H9 (cell line): ENCODE measurements around the gene POU2F1. TPM values are rescaled to one million over a fixed set of nuclear protein-coding genes. Genes with fewer than 3 reads are reported as not detected.

Experiments
- DNase-seq: peaks from one replicate; pipeline ENCODE4 v3.0.0-alpha.2; 2017
- H2AFZ ChIP-seq: one replicate; pipeline ENCODE4 v1.6.1; 2013; ENCODE audit warnings: mild to moderate bottlenecking, low read length, control low read depth, moderate library complexity
- H2AK5ac ChIP-seq: 2 replicates; pipeline ENCODE4 v1.6.1; 2013; ENCODE audit warnings: low read length, control low read depth, mixed read lengths; ENCODE audit not compliant: insufficient read length
- H2BK120ac ChIP-seq: one replicate; pipeline ENCODE4 v1.6.1; 2013; ENCODE audit warnings: low read depth, mild to moderate bottlenecking, low read length, control low read depth, inconsistent platforms; ENCODE audit not compliant: poor library complexity, severe bottlenecking
- H2BK12ac ChIP-seq: 2 replicates; pipeline ENCODE4 v1.6.1; 2013; ENCODE audit warnings: low read length, control low read depth, mixed read lengths, low read depth; ENCODE audit not compliant: insufficient read length
- H2BK15ac ChIP-seq: 2 replicates; pipeline ENCODE4 v1.6.1; 2013; ENCODE audit warnings: low read depth, low read length, control low read depth
- H2BK20ac ChIP-seq: one replicate; pipeline ENCODE4 v1.6.1; 2013; ENCODE audit warnings: low read depth, mild to moderate bottlenecking, low read length, control low read depth, inconsistent platforms; ENCODE audit not compliant: poor library complexity, severe bottlenecking
- H2BK5ac ChIP-seq: 2 replicates; pipeline ENCODE4 v1.6.1; 2013; ENCODE audit warnings: low read length, control low read depth, mixed read lengths; ENCODE audit not compliant: insufficient read length
- H3K14ac ChIP-seq: 2 replicates; pipeline ENCODE4 v1.6.1; 2013; ENCODE audit warnings: low read length, control low read depth; ENCODE audit not compliant: insufficient read depth
- H3K18ac ChIP-seq: 2 replicates; pipeline ENCODE4 v1.6.1; 2013; ENCODE audit warnings: low read depth, mild to moderate bottlenecking, mixed read lengths, low read length, control low read depth; ENCODE audit not compliant: insufficient read length
- H3K23ac ChIP-seq: 2 replicates; pipeline ENCODE4 v1.6.1; 2013; ENCODE audit warnings: low read length, control low read depth, mixed read lengths, low read depth; ENCODE audit not compliant: insufficient read length
- H3K23me2 ChIP-seq: 2 replicates; pipeline ENCODE4 v1.6.1; 2013; ENCODE audit warnings: low read depth, mild to moderate bottlenecking, mixed read lengths, low read length, control low read depth; ENCODE audit not compliant: insufficient read length, poor library complexity, severe bottlenecking
- H3K27ac ChIP-seq: 2 replicates; pipeline ENCODE4 v1.5.1; 2013; ENCODE audit warnings: low read length, control low read depth, mixed read lengths, low read depth; ENCODE audit not compliant: insufficient read length
- H3K27me3 ChIP-seq: 2 replicates; pipeline ENCODE4 v1.6.1; 2013; ENCODE audit warnings: low read length, control low read depth, inconsistent platforms; ENCODE audit not compliant: insufficient read depth
- H3K4ac ChIP-seq: 2 replicates; pipeline ENCODE4 v1.6.1; 2013; ENCODE audit warnings: low read depth, mild to moderate bottlenecking, control low read depth, inconsistent platforms, low read length, moderate library complexity
- H3K4me1 ChIP-seq: 2 replicates; pipeline ENCODE4 v1.6.1; 2013; ENCODE audit warnings: low read length, control low read depth, inconsistent platforms; ENCODE audit not compliant: insufficient read depth
- H3K4me2 ChIP-seq: 2 replicates; pipeline ENCODE4 v1.6.1; 2013; ENCODE audit warnings: low read length, control low read depth, mixed read lengths; ENCODE audit not compliant: insufficient read length, insufficient read depth
- H3K56ac ChIP-seq: 2 replicates; pipeline ENCODE4 v1.6.1; 2013; ENCODE audit warnings: low read depth, mild to moderate bottlenecking, mixed read lengths, low read length, control low read depth; ENCODE audit not compliant: insufficient read length
- H3K79me1 ChIP-seq: 2 replicates; pipeline ENCODE4 v1.6.1; 2013; ENCODE audit warnings: low read depth, mild to moderate bottlenecking, moderate library complexity, low read length, control low read depth, inconsistent platforms; ENCODE audit not compliant: insufficient read depth, poor library complexity, severe bottlenecking
- H3K79me2 ChIP-seq: 2 replicates; pipeline ENCODE4 v1.6.1; 2013; ENCODE audit warnings: low read length, control low read depth, inconsistent platforms; ENCODE audit not compliant: insufficient read depth
- H3K9ac ChIP-seq: 2 replicates; pipeline ENCODE4 v1.6.1; 2013; ENCODE audit warnings: low read length, control low read depth, mixed read lengths; ENCODE audit not compliant: insufficient read length; ENCODE audit errors: extremely low read depth
- H3K9me3 ChIP-seq: one replicate; pipeline ENCODE4 v1.6.1; 2013; ENCODE audit warnings: low read depth, low read length, inconsistent platforms; ENCODE audit not compliant: control insufficient read depth
- H3T11ph ChIP-seq: one replicate; pipeline ENCODE4 v1.6.1; 2013; ENCODE audit warnings: mild to moderate bottlenecking, low read length, control low read depth, inconsistent platforms
- H4K20me1 ChIP-seq: one replicate; pipeline ENCODE4 v1.6.1; 2013; ENCODE audit not compliant: control insufficient read depth, insufficient read length, insufficient read depth
- H4K5ac ChIP-seq: 2 replicates; pipeline ENCODE4 v1.6.1; 2013; ENCODE audit warnings: low read depth, mild to moderate bottlenecking, mixed read lengths, low read length, control low read depth; ENCODE audit not compliant: insufficient read length
- H4K8ac ChIP-seq: replicated peaks from 2 replicates; pipeline ENCODE4 v1.6.1; 2013; ENCODE audit warnings: low read length, control low read depth, mixed read lengths, low read depth; ENCODE audit not compliant: insufficient read length
- H4K91ac ChIP-seq: 2 replicates; pipeline ENCODE4 v1.6.1; 2013; ENCODE audit warnings: low read depth, mild to moderate bottlenecking, moderate library complexity, mixed read lengths, low read length, control low read depth; ENCODE audit not compliant: insufficient read length
- H3K27ac Mint-ChIP-seq, 3 experiments: 2 replicates in 2 of 3; 3 replicates in 1 of 3; pipeline ENCODE4 v1.8.0; 2020 to 2021; ENCODE audit warnings: mixed read lengths in 3 of 3, mild to moderate bottlenecking in 1 of 3, moderate library complexity in 1 of 3
- H3K27me3 Mint-ChIP-seq: 2 replicates; pipeline ENCODE4 v1.8.0; 2021; ENCODE audit warnings: low read depth, mild to moderate bottlenecking, moderate library complexity, mixed read lengths
- H3K36me3 Mint-ChIP-seq, 3 experiments: 2 replicates in 2 of 3; 3 replicates in 1 of 3; pipeline ENCODE4 v1.8.0; 2020 to 2021; ENCODE audit warnings: low read depth in 3 of 3, mixed read lengths in 3 of 3; ENCODE audit not compliant: insufficient read depth in 1 of 3
- H3K4me1 Mint-ChIP-seq, 2 experiments: 2 replicates each; pipeline ENCODE4 v1.8.0; 2020; ENCODE audit warnings: mixed read lengths in 2 of 2
- H3K4me3 Mint-ChIP-seq, 2 experiments: 2 replicates in 1 of 2; 3 replicates in 1 of 2; pipeline ENCODE4 v1.8.0; 2020 to 2021; ENCODE audit warnings: mild to moderate bottlenecking in 2 of 2, mixed read lengths in 2 of 2, moderate library complexity in 1 of 2
- H3K9me3 Mint-ChIP-seq, 2 experiments: 2 replicates in 1 of 2; 3 replicates in 1 of 2; pipeline ENCODE4 v1.8.0; 2020; ENCODE audit warnings: mild to moderate bottlenecking in 2 of 2, mixed read lengths in 2 of 2, moderate library complexity in 1 of 2
- WGBS: extraction: QIAGEN DNeasy Blood & Tissue Kit; methylation state at CpG from one replicate; pipeline ENCODE4 v1.1.7; 2013; ENCODE audit warnings: missing lambda C conversion rate, low lambda C conversion rate, mixed read lengths; ENCODE audit not compliant: insufficient read length; ENCODE audit errors: extremely low coverage; 5-methylcytosine and 5-hydroxymethylcytosine counted together
- total RNA-seq: library from RNA; stranded (reverse); gene quantifications from 2 replicates; pipeline ENCODE4 v1.2.1, GENCODE V29; 2021
- TF ChIP-seq, protein P1 (sequence below): fragments of 200-600 bp; sonication (generic); conservative IDR thresholded peaks from 3 replicates; pipeline ENCODE4 v1.8.0; 2021; ENCODE audit warnings: antibody characterized with exemption, mild to moderate bottlenecking

Gene POU2F1
- total RNA-seq, 1 experiment from 2014 or later = 62.5 TPM

DNA sequence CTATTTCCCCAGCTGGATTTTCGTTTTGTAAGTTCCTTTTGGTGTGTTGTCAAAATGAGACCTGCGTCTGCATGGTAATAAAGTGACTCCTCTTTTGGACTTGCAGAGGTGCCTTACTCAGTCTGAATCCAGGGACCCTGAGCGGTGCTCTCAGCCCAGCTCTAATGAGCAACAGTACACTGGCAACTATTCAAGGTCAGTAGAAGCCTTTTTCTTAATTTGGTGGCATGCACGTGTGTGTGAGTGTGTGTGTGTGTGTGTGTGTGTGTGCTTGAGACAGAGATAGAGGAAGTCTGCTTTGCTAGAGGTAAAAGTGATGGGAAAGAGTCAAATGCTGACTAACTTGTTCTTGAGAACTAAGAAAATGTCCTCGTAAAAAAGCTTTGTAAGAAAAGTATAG lies 192.2 kb downstream of the POU2F1 start:
- Histone ChIP-seq H2AK5ac (no peak overlapping the region), H4K91ac (no peak overlapping the region), H2AFZ (no peak overlapping the region), H2BK15ac (no peak overlapping the region), H4K8ac (no peak overlapping the region), H3T11ph (no peak overlapping the region), H3K79me1 (no peaks in the 10 kb centered on the region), H3K56ac (no peak overlapping the region), H3K23ac (no peak overlapping the region), H3K18ac (no peak overlapping the region), H3K9me3 (no peaks in the 10 kb centered on the region), H2BK120ac (no peak overlapping the region), H3K27me3 (no peaks in the 10 kb centered on the region), H3K23me2 (no peaks in the 10 kb centered on the region), H3K27ac (no peak overlapping the region), H3K79me2 (no peaks in the 10 kb centered on the region), H3K4me1 (no peaks in the 10 kb centered on the region), H4K5ac (no peak overlapping the region), H3K4ac (no peak overlapping the region), H3K14ac (no peak overlapping the region), H2BK12ac (no peak overlapping the region), H2BK20ac (no peak overlapping the region), H3K9ac (no peak overlapping the region), H2BK5ac (no peak overlapping the region), H4K20me1 (no peaks in the 10 kb centered on the region), H3K4me2 (no peak overlapping the region)
- TF ChIP-seq, protein P1, sequence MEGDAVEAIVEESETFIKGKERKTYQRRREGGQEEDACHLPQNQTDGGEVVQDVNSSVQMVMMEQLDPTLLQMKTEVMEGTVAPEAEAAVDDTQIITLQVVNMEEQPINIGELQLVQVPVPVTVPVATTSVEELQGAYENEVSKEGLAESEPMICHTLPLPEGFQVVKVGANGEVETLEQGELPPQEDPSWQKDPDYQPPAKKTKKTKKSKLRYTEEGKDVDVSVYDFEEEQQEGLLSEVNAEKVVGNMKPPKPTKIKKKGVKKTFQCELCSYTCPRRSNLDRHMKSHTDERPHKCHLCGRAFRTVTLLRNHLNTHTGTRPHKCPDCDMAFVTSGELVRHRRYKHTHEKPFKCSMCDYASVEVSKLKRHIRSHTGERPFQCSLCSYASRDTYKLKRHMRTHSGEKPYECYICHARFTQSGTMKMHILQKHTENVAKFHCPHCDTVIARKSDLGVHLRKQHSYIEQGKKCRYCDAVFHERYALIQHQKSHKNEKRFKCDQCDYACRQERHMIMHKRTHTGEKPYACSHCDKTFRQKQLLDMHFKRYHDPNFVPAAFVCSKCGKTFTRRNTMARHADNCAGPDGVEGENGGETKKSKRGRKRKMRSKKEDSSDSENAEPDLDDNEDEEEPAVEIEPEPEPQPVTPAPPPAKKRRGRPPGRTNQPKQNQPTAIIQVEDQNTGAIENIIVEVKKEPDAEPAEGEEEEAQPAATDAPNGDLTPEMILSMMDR = no peak
- Mint-ChIP-seq H3K4me1 (peaks cover 0 to 10% of the 10 kb centered on the region in 2 experiments; a peak in 2 of 4 replicates), H3K27me3 (no peaks in the 10 kb centered on the region), H3K27ac (no peak overlapping the region; a peak in 1 of 7 replicates), H3K4me3 (no peak overlapping the region), H3K36me3 (peaks cover 30 to 61% (median 49%) of the 10 kb centered on the region in 3 experiments; a peak in 6 of 7 replicates), H3K9me3 (no peaks in the 10 kb centered on the region; a peak in 1 of 5 replicates)
- WGBS = no CpG with 5 or more reads among the region's 5 CpGs
- no peak for DNase-seq
